HL-60 (cell line): ENCODE results near the gene CAMK2G.

ENCODE experiments used
- CTCF ChIP-seq: IDR thresholded peaks from one replicate; pipeline ENCODE4 v1.5.1; 2011; ENCODE audit warnings: low read length, control low read depth, inconsistent platforms; ENCODE audit not compliant: insufficient read depth
- GABPA ChIP-seq: IDR thresholded peaks from 2 replicates; pipeline ENCODE4 v1.6.1; 2012; ENCODE audit warnings: low read depth

GRCh38 chr10:73781879-73782748 lies 92.2 kb downstream of the CAMK2G start, which contains the start of gene CHCHD1:
- no peak; the same call in 1 of the 2 replicates for TF ChIP-seq GABPA
- TF ChIP-seq CTCF = no peak
